Medulla oblongata (tissue), 1 donor: ENCODE results near the gene OARD1.

Experiments
- DNase-seq: peaks from one replicate; pipeline ENCODE4 v3.0.0-alpha.2; 2015; ENCODE audit errors: extremely low spot score

OARD1 gene

GRCh38 chr6:41047745-41048732 is 24.1 kb downstream of the OARD1 start:
- DNase-seq, result no peak

GRCh38 chr6:41047306-41047705 is 24.9 kb downstream of the OARD1 start:
- no peak for DNase-seq

- no peak for DNase-seq
Measured at GRCh38 chr6:41046084-41046483, 26.1 kb downstream of the OARD1 start.

DNA sequence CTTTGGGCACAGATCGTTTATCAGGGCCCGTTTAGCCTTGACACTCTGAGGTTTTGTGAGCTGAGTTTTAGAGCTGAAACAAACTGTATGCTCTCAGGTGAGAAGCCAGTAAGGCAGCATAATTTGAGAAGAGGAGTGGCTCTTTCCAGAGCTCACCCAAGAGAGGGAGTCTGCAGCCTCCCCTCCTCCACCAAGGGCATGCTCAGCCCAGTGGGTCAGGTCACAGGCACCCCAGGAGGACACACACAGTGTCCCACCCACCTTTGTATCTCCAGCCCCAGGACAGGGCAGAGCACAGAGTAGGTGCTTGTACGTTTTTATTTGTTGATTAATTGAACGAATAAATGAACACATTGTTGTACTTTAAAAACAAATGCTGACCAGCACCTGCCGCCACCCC is 26.5 kb downstream of the OARD1 start:
- DNase-seq, result no peak

DNA sequence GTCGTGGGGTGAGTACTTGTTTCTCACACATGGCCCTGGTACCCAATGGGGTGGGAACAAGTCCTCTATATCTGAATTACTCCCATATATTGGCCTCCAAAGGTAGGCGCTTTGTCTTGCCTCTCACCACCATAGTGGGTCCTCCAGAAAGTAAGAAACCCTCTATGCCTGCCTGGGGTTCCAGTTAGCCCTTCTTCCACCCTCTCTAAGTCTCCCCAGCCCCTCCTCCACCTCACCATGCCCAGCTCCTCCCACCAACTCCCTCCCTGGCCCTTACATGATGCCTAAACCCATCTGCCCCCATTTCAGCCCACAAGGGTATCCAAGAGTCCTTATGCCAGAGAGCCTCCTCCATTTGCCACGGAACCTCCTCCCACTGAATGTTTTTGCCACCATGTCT is 29.0 kb downstream of the OARD1 start:
- DNase-seq, result no peak

GRCh38 chr6:41042226-41043055 is 29.7 kb downstream of the OARD1 start, which contains the start of gene TSPO2:
Gene TSPO2 (plus strand): TSS chr6:41042467. CDS start chr6:41042986, 519 bp downstream.
- DNase-seq, result no peak

- no peak for DNase-seq
Measured at GRCh38 chr6:41040940-41041536, 31.1 kb downstream of the OARD1 start.

DNA sequence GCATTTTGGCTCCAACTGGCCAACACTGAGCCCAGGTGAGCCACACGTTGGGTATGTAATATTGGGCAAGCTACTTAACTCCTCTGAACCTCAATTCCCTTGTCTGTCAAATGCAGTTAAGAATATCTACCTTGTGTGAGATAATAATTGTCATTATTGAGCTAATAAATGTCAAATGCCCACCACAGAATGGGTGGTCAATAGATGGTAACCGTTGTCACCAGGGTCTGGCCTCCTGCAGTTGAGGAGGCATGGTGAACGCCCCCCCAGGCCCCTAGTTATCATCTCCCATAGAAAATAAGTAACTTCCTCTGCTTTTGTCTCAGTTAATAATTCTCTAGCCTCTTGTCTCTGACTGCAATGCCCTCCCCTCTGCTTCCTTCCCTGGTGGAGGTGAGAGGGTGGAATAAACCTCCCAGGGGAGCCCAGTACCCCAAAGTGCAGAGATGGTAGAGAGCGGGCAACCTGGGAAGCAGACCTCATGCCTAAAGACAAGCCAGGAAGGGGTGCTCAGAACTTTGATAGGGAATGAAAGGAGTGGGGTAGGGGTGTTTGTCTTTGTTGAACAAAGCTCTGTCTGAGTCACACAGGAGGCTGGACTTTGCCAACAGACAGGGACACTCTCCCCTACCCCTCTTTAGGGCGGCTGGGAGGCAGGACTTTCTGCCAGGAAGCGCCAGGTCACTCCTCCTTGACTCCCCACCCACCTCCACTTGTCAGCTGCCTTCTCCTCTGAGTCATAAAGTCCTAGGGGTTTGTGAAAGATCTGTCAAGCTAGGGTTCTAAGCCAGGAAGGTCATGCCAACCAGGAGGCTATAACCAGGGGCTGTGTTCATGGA is 31.8 kb downstream of the OARD1 start:
- DNase-seq, result no peak

GRCh38 chr6:41039060-41039998 is 32.8 kb downstream of the OARD1 start, which contains the start of gene UNC5CL:
Gene UNC5CL (minus strand): TSS chr6:41039221. CDS start chr6:41035074, 4,147 bp downstream.
- DNase-seq, result no peak

DNA sequence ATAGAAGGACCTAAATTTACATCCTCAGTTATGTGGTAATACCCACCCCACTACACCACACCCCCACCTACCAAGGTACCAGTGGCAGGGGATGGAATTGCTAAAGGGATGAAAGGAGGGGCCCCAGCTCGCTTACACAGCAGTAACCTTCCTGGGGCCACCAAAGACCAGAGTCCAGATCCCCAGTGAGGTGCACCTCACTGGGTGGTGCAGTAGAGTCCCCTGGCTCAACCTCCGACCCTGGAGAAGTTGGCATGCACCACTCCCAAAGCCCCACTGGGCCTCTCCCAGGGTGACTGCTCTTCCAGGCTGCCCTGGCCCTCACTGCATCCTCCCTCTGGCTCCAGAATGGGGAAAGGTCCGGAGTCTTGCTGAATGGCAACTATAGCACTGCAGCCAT is 34.0 kb downstream of the OARD1 start:
- no peak for DNase-seq

GRCh38 chr6:41037107-41037900 is 34.9 kb downstream of the OARD1 start:
- no peak for DNase-seq

DNA sequence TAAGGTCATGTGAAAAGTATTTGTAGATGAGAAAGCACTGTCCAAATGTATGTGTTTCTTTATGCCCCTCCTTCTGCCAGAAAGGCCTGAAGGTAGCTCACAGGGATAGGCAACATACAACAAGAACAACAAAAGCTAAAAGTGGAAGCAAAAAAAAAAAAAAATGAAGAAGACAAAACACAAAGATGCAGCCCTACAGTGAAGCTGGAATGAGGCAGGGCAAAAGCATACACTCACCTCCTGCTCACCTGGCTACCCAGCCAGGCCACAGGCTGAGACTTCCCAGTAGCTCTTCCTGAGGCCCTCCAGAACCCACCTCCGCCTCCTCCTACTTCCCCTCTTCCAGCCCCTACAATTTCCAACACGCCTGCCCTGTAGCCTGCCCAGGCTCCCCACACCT is 35.6 kb downstream of the OARD1 start:
- DNase-seq, result no peak

- DNase-seq, result no peak
Measured at GRCh38 chr6:41036186-41036585, 36.0 kb downstream of the OARD1 start.

GRCh38 chr6:41033776-41034175 is 38.4 kb downstream of the OARD1 start:
- no peak for DNase-seq

DNA sequence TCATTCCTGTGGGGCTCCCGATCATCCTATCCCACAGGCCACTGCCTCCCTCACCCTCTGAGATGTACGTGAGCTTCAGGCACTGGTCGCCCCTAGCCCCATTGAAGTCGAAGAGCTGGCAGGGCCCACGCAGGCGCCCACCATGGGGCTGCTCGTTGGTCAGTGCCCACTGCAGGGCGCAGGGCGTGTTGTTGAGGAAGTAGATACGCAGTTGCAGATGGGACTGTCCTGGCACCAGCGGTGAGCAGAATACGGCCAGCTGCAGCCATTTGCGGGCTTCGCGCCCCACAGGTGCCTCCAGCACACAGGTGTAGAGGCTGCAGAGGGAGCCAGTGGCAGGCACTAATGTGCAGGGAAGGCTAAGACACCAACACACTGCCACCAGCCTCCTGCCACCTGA is 39.3 kb downstream of the OARD1 start:
- DNase-seq, result no peak

- no peak for DNase-seq
Measured at GRCh38 chr6:41028561-41029412, 43.4 kb downstream of the OARD1 start.

DNA sequence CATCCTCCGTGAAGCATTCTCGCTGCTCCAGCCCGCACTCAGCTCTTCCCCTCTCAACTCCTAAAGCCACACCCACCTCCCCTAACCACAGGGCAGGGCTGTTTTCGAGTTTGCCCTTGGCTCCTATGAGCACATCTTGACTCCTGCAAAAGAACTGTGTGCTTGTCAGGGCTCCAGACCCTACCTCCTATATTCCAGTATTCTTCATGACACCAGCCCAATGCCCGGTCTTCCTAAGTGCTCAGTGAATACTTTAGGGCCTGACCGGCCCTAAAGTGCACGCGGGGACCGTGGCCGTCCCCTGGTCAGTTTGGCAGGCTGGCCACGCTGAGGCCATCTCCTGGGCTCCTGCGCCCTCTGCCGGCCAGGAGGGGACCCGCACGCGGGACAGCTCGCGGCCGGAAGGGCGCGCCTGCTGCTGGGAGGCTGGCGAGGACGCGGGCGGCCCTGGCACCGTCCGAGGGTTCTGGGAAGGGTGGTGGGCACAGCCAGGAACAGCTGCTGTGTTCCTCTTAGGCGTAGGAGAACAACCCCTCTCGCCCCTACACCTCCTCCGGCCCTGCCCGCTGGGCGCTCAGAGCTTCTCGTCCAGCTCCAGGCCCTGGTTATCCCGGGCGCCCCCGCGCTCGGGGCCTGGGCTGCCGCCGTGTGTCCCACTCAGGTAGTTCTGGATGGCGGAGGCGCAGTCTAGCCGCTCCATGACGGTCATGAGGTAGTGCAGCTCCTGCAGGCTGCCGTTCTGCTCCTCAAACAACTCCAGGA is 44.2 kb downstream of the OARD1 start:
- DNase-seq, result peak; percentile 77
